Measurements from ENCODE around the gene RPS4Y2. TPM values are rescaled to one million over a fixed set of nuclear protein-coding genes. Genes with fewer than 3 reads are reported as not detected.

Gene RPS4Y2
- polyA plus RNA-seq, 1 donor, result not detected

Other genes starting within 250 kb of the RPS4Y2 start
- gene EIF1AY, start 180.3 kb upstream of the RPS4Y2 start, polyA plus RNA-seq (ENCODE audit: insufficient read length), result 0.10 TPM

Data from forelimb muscle (tissue), 1 donor.